NCI-H2171 (cell line): ENCODE data around the gene EPS8.
"Not testable (repeated sequence)": the region's sequence is repeated elsewhere in the genome, so short reads cannot be mapped to it uniquely, and the experiment has no call there.

Source experiments
- DNase-seq: peaks from one replicate; lab custom pipeline; 2025; lab: John Stamatoyannopoulos, UW

The EPS8 gene

DNA sequence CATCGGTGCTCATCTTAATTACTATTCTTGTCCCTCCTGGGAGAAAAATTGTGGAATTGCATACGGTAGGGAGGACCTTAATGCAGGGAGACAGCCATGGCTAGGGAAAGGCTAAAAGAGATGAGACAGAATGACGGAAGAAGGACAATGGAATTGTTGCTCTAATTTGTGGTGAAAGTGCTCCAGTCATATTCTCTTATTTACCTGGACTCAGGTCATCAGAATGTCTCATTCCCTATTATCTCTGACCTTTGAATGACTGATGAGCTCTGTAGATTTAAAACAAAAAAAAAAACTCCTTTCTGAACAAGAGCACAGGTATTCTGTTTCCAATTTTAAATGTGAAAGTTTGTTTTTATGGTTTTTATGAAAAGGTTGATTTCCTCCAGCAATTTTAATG is 8.6 kb upstream of the EPS8 start:
- no peak for DNase-seq

DNA sequence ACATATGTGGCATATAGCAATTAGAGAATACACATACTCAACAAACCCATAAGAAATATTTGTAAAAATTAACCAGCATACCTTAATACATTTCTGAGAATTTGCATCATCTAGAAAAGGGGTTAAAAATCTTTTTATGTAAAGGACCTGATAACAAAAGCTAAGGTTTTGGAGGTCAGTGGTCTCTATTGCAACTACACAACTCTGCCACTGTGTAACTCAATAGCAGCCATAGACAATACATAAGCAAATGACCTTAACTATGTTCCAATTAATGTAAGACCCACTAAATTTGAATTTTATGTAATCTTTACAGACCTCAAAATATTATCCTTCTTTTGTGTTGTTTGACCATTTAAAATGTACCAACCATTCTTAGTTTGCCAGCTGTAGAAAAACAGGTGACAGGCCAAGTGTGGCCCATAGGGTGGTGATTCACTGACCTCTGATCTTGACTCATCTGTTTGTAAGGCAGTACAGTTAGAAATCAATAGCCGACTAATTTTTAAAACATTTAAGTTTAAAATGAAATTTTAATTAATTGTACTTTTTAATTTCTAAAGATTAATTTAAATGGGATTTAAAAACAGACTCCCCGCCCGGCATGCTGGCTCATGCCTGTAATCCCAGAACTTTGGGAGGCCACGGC is 7.4 kb upstream of the EPS8 start:
- no peak for DNase-seq

DNA sequence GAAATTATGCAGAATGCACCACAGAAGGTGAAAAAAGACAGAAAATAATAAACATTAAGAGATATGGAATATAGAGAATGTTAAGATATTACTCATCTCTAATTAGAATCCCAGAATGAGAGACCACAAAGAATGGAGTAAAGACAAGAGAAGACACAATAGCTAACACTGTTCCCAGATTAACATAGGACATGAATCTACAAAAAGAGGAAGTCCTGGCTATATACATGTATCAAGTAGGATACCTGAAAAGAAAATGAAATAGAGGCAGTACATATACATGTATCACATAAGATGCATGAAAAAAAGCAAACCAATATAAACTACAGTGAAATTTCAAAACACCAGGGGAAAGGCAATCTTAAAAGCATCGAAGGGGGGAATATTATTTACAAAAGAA is 5.6 kb upstream of the EPS8 start:
- DNase-seq, result no peak

DNA sequence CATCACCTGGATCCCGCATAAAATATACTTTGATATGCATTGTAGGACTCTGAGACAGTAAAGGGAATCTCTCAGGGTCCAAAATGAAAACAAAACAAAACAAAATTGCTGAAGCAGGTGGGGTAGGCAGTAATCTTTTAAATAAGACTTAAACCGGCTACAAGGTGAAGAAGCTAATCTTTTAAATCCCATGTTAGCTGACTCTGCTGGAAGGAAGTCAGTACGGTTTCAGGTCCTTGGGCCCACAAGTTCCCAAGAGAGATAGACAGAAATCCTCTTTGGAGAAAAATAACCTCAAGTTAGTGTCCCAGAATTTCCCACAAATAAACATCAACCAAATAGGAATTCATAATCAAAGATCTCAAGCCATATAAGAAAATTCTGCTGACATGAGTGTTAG is 5.0 kb upstream of the EPS8 start:
- DNase-seq, result no peak

DNA sequence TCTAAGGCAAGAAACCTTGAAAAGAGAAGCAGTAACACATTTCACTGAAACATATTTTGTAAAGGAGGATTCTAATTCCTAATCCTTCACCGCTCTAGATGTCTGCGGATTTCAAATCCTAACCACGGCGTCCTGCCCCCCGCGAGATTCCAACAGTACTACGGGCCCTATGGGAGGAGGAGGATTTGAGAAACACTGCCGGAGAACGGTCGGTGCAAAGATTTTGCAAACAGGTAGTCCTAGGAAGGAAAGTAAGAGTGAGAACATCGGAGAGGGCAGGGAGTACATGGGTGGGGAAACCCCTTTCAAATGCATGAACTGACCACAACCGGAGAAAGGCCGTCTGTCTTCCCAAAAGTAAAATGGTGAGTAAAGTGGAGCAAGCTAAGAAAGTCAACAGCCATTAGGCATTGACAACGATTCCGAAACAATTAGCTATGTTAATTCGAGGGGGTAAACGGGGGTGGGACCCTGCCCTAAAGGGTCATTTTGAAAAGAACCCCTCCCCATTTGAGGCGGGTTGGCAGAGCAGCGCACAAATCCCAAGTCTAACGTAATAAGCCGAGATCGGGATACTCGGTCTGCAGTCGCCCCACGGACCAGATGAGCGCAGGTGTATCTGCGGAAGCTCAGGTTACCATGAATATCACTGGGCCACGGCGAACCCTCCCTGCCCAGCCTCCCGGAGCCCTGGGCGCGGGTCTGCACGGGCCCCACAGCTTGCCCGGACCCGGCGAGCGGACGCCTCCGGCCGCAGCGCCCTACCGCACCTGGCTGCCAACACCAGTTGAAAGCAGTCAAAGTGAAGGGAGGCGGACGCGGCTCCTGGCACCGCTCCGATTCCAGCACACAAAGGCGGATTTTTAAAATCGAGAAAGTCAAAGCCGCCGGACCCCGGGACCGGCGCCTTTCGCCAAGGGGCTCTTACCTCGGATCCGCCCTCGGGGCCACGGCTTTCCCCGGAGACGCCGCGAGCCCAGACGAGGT is 662 bp downstream of the EPS8 start:
- DNase-seq, result no peak

DNA sequence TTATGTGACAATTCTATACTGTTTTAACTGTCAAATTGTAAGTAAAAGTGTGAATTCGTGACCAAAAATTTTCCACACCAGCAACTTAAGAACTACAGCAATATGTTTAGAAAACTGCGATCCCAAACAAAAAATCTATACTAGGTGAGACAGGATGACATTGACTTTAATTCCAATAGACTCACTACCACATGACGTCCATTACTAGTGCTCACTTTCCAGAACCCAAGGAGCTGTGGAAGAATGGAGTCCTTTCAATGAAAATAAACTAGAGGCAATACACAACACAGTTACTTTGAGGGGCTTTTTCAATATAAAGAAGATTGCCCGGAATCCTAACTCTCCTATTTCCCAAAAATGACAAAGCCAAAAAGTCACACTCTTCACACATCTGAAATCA is 1.4 kb downstream of the EPS8 start:
- no peak for DNase-seq

DNA sequence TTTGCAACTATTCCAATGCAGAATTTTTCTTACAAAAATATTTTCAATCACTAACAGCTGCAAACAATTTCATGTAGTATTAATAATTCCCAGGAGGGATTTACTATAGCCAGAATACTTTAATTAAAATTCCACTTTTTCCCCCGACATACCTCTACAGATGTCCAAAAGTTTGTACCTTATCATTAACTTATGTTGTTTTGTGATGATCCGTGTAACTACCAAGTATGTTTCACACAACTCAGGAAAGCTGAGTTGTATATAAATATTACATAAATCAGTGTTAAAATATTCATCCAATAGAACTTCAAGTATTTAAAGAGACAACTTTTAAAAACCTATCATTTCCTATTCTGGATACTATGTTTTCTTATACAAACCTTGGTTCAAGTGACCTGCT is 2.4 kb downstream of the EPS8 start:
- DNase-seq, result no peak

DNA sequence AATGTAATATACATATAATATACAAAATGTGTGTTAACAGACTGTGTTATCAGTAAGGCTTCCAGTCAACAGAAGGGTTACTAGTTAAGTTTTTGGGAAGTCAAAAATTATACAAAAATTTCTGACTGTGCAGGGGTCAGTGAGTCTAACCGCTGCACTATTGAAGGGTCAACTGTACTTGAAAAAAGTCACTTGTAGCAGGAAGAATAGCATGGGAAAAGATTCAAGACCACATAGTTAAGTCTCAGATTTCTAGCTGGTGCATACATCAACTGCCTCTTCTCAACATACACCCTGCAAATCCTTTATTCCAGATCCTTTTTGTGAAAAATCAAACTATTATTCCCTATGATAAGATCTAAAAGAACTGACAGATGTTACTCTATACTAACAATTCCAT is 5.9 kb downstream of the EPS8 start:
- no peak for DNase-seq

DNA sequence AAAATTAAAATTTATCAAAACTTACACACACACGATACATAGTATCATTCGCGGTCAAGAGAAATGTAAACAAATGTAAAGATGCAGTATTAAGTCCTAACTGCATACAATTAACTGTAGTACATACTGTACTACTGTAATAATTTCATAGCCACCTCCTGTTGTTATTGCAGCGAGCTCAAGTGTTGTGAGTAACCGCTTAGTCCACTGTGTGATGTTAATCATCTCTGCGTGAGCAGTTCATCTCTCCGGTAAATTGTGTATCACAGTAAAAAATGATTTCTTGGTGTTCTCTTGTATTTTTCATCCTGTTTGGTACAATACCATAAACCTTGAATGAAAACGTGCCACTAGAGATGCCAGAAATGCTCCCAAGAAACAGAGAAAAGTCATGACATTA is 6.5 kb downstream of the EPS8 start:
- DNase-seq, result no peak

DNA sequence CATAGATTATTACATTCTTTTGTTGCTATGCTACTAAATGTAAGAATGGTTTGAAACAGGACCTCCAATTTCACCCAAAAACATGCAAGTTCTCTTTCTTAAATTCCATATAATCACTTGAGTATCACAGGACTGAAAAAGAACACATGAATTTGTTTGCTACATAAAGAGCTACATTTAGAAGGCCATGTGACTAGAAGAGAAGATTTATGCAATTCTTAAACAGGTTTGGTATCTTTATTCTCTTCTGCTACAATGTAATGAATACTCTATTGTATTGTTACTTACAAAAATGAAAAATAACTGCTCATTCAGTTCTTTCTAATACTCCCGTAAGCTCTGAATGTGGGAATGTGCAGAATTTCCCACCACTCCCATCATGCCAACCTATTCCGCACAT is 9.3 kb downstream of the EPS8 start:
- no peak for DNase-seq

DNA sequence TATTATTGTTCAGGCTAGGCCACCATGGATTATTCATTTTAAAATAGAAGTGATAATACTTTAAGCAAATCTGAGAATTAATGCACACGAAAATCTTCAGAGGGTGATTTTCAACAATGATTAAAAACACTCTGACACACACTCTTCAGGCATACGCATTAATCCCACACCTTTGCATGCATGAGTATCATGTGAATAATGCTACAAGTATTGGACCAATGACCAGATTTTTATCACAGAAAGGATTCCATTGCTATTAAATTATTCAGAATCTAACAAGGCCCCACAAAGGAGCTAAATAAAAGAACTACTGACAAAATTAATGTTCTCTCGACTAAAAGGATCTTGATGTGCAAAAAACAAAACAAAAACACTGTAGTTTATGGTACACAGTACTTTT is 11.1 kb downstream of the EPS8 start:
- no peak for DNase-seq

DNA sequence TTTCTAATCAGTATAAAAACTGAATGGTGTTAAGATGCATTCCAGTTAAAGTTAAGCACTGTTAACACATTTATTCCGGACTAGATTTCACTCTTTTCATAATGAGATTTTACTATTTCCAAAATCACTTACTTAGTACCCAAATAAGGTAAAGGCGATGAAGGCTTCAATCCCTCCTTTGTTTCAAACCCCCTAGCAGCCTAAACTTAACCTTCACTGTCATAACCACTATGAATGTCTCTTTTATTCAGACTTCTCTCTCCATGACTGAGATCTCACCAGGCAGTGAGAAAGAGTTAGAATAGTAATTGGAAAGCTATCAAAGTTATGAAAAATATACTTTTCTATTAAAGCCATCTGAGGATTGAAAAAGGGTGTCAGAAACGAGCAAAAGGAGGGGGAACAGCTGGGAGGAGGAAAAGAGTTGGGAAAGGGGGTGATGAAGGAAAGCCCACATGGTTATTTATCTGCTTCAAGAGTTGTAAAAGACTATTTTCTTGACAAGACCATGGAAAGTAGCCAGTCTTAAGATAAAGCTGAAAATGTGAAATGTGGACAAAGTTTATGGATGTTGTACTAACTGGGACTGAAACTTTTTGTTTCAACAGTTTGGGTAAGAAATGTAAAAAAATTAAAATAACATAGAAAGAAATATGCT is 11.7 kb downstream of the EPS8 start:
- DNase-seq, result no peak

DNA sequence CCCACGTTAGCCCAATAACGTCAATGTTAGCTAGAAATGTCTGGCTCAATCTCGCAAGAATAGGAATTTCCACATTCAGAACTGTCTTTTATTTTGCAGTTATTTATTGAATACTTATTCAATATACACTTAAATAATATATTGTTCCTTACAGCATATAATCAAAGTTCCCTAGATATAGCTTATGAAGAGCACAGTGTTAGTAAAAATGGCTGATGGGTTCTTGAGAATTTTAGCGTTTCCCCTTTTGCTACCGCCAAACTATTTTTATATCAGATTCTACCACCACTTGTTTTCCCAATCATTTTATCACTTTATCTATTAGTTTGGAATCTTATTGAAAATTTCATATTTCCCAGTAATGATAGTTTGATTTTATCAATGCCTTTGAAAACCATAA is 12.7 kb downstream of the EPS8 start:
- DNase-seq, result no peak

DNA sequence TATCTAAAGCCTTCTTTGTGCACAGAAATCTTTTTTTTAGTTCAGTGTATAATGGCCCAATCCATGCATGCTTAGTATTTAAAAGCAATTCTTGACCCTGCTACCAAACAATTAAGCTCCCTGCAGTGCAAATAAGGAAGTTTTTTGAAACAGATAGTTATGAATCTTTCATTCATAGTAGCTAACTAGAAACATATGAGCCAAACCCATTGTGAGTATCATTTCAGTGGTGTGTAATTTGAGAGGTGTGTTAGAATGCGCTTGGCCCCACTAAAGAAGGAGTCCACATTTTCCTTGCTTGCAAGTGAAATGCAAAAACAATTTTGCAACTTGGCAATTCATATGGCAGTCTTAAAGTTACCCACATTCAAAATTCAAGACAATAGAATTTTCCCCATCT is 14.4 kb downstream of the EPS8 start:
- no peak for DNase-seq

DNA sequence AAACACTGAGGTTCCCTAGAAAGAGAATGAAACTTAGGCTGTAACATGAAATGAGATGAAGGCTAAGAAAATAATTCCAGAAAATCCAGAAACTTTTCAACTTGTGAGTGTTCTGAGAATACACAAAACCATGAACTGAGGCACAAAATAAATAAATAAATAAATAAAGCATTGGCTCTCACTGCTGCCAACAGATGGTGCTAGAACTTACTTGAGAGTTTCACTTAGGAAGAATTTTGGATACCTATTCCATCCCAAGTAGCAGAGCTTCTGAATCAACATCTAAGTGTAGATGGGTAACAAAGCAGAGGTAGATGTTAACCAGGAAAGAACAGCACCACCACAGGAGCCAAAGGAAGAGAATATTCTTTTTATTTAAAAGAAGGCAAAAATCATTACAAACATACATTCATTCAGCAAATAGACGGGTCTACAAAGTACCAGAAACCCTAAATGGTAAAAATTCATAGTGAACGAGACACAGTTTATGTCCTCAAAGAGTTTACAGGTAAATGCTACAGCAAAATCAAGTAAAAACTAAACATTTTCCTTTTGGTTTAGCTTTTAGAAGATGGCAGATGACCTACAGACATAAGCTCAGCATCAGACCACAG is 16.7 kb downstream of the EPS8 start:
- DNase-seq, result no peak

DNA sequence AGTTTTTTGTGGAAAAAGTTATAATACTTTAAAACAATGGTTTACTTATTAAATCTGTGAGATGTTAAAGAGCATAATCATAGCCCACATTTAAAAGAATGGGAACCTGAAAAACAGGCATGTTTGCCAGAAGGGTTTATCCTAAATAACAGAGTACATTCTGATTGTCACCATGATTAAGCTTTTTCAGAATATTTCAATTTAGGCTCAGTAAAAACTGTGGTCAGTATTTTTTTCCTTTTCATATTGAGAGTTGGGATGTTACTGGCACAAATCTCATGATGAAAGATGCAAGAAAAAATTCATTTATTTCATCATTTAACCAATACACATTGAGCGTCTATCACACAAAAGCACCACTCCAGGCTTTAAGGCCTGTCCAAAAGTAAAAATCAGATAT is 18.6 kb downstream of the EPS8 start:
- no peak for DNase-seq

DNA sequence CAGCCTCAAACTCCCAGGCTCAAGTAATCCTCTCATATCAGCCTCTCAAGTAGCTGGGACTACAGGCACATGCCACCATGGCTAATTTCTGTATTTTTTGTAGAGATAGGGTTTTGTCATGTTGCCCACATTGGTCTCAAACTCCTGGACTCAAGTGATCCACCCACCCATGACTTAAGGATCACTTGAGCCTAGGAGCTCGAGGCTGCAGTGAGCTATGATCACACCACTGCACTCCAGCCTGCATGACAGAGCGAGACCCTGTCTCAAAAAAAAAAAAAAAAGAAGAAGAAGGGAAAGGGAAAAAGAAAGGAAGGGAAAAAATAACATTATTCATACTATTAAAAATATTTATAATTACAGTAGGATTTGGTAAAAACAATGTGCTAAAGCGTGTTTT is 19.2 kb downstream of the EPS8 start:
- DNase-seq, result no peak

DNA sequence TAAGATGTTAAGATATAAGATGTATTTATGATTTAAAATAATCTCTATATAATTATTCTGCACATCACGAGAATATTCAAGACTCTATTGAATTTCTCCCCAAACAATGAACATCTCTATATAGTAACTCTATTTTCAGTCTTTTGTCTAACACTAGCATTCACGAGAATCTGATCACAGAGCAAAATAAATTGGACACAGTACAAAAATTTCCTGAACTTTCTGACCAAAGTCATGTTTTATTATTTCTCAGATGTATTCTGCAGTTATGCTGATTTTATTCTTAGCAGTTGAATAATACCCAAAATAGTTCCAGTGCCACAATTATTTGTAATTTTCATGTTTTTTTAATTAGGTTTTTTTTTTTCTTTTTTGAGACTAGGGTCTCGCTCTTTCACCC is 19.6 kb downstream of the EPS8 start:
- no peak for DNase-seq

DNA sequence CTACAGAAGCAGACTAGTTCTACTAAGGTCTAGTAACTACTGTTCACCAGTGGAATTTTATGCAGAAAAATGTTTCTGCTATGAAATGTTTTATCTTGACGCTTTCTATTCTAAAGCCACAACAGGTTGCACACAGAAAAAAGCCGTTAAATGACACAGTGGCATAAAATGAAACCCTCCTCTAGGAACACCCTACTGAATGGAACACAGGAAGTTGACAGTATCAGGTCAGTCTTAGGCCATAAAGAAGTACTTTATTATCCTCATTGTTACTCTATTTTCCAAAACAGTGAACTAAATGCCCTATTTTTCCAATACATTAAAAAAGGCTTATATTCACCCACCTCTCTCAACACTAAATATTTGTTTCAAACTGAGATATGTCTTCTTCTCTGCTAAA is 21.9 kb downstream of the EPS8 start:
- no peak for DNase-seq

DNA sequence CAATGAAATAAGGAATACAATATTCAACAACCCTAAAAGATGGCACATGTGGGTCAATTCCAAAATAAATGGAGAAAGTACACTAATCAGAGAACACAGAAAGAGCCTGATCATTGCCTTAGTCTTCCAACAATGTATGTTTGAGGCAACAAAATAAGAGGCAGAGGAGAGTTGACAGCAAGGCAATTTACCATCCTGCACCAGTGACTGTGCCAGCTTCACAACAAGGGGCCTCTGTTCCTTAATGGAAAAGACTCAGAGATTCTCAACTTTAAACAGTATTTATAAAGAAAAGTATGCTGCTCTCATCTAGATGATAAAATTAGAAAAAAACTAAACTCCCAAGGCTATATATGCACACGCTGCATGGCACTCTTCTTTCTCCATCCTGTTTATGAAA is 25.9 kb downstream of the EPS8 start:
- no peak for DNase-seq

DNA sequence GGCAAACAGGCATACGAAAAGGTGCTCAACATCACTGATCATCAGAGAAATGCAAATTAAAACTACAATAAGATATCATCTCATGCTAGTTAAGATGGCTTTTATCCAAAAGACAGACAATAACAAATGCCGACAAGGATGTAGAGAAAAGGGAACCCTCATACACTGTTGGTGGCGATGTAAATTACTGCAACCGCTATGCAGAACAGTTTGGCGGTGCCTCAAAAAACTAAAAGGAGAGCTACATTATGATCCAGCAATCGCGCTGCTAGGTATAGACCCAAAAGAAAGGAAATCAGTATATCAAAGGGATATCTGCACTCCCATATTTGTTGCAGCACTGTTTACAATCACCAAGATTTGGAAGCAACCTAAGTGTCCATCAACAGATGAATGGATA is 27.0 kb downstream of the EPS8 start:
- not testable (repeated sequence) for DNase-seq

DNA sequence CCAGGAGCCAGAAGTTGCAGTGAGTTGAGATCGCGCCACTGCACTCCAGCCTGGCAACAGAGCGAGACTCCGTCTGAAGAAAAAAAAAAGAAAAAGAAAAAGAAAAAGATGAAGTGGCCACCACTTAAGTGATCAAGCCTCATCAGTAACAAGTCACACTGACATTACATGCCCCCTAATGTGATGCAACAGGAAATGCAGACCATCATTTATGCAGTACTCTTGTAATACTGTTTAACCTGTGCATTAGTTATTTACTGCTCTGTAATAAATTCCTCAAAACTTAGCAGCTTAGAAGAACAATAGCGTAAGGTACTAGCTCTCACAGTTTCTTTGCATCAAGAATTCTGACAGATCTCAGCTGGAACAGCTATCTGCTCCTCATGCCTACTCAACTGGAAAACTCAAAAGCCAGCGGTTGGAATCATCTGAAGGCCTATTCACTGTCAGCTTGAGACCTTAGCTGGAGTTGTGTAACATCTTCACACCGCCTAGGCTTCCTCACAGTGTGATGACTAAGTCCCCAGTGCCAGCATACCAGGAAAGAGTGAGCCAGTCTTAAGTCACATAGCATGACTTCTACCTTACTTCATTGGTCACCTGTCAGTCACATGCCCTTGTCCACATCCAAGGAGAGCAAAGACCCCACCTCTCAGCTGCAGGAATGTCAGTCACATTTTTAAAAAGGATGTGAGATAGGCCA is 31.5 kb downstream of the EPS8 start:
- no peak for DNase-seq
